B cell (primary cell): Measurements from ENCODE around the gene ZNF831. TPM values are rescaled to one million over a fixed set of nuclear protein-coding genes. Genes with fewer than 3 reads are reported as not detected.

Experiments
- ATAC-seq: fragments of 200-7000 bp; cut with Tn5 transposase; one replicate; pipeline ENCODE4 v1.10.0; 2021; ENCODE audit warnings: low read depth, mild to moderate bottlenecking, moderate number of reproducible peaks, moderate library complexity
- CTCF ChIA-PET: fragments of 350-600 bp; sonication (Branson Sonifier 250); formaldehyde crosslinking; loops from one replicate; lab custom pipeline; 2021; ENCODE audit warnings: antibody characterized with exemption, inconsistent platforms; lab: Charles Lee
- POLR2A ChIA-PET: fragments of 350-600 bp; sonication (Branson Sonifier 250); formaldehyde crosslinking; loops from one replicate; lab custom pipeline; 2021; ENCODE audit warnings: antibody characterized with exemption; lab: Charles Lee
- DNase-seq: peaks from one replicate; pipeline ENCODE4 v3.0.0; 2013
- H2AFZ ChIP-seq: 2 replicates; pipeline ENCODE4 v1.6.1; 2012; ENCODE audit warnings: mild to moderate bottlenecking, low read depth, low read length; ENCODE audit not compliant: insufficient read depth, poor library complexity, severe bottlenecking
- H3K27ac ChIP-seq, 2 donors: 1 replicate in 1 of 2; 2 replicates in 1 of 2; pipeline ENCODE4 v1.5.1; 2012 to 2013; ENCODE audit warnings: low read length in 2 of 2, mild to moderate bottlenecking in 2 of 2, moderate library complexity in 1 of 2
- H3K27me3 ChIP-seq, 4 experiments: fragments of 200-600 bp in 1 of 4; sonication (generic) in 1 of 4; replicated peaks in 1 of 4; 1 replicate in 2 of 4; 2 replicates in 2 of 4; pipeline versions ENCODE4 v1.6.1 to v1.7.0; 2013 to 2016; ENCODE audit warnings: low read length in 3 of 4, mild to moderate bottlenecking in 2 of 4, mixed read lengths in 1 of 4, moderate library complexity in 1 of 4; ENCODE audit not compliant: insufficient read depth in 4 of 4, control insufficient read depth in 3 of 4; ENCODE audit errors: control extremely low read depth in 1 of 4
- H3K36me3 ChIP-seq, 2 experiments: replicated peaks in 1 of 2; 1 replicate in 1 of 2; 2 replicates in 1 of 2; pipeline versions ENCODE4 v1.6.1 to v1.7.1; 2013; ENCODE audit warnings: low read length in 1 of 2; ENCODE audit not compliant: insufficient read depth in 2 of 2, control insufficient read depth in 1 of 2; ENCODE audit errors: control extremely low read depth in 1 of 2, extremely low read depth in 1 of 2
- H3K4me1 ChIP-seq, 2 donors: fragments of 200-600 bp in 1 of 2; sonication (generic) in 1 of 2; 1 replicate in 1 of 2; 2 replicates in 1 of 2; pipeline versions ENCODE4 v1.5.1 to v1.6.1; 2013 to 2017; ENCODE audit warnings: low read length in 2 of 2; ENCODE audit not compliant: control insufficient read depth in 2 of 2, insufficient read depth in 2 of 2
- H3K4me2 ChIP-seq: replicated peaks from 2 replicates; pipeline ENCODE3; 2012; ENCODE audit warnings: mild to moderate bottlenecking, low read depth, low read length; ENCODE audit not compliant: poor library complexity, severe bottlenecking
- H3K4me3 ChIP-seq, 5 experiments: fragments of 200-600 bp in 1 of 5; sonication (generic) in 1 of 5; 1 replicate in 3 of 5; 2 replicates in 2 of 5; pipeline versions ENCODE4 v1.5.1 to v1.7.0; 2011 to 2016; ENCODE audit warnings: low read length in 4 of 5, mild to moderate bottlenecking in 4 of 5, low read depth in 2 of 5, control low read depth in 1 of 5, moderate library complexity in 1 of 5; ENCODE audit not compliant: insufficient read depth in 1 of 5; ENCODE audit errors: control extremely low read depth in 1 of 5, extremely low read depth in 1 of 5
- H3K79me2 ChIP-seq: fragments of 200-600 bp; sonication (generic); one replicate; pipeline ENCODE4 v1.6.0; 2016; ENCODE audit warnings: low read length; ENCODE audit not compliant: control insufficient read depth, insufficient read depth
- H3K9ac ChIP-seq: fragments of 200-600 bp; sonication (generic); 2 replicates; pipeline ENCODE4 v1.6.1; 2017; ENCODE audit warnings: mild to moderate bottlenecking, low read length, moderate library complexity
- H3K9me3 ChIP-seq, 3 donors: one replicate each; pipeline versions ENCODE4 v1.6.1 to v1.7.1; 2013; ENCODE audit warnings: low read length in 2 of 3; ENCODE audit not compliant: control insufficient read depth in 2 of 3, insufficient read depth in 1 of 3; ENCODE audit errors: control extremely low read depth in 1 of 3
- H4K20me1 ChIP-seq: 2 replicates; pipeline ENCODE4 v1.6.0; 2012; ENCODE audit warnings: mild to moderate bottlenecking, low read length; ENCODE audit not compliant: insufficient read depth, control insufficient read depth, poor library complexity, severe bottlenecking
- H3K27ac Mint-ChIP-seq: one replicate; pipeline ENCODE4 v1.8.0; 2021; ENCODE audit warnings: mixed read lengths
- H3K27me3 Mint-ChIP-seq: one replicate; pipeline ENCODE4 v1.8.0; 2021; ENCODE audit warnings: mixed read lengths
- H3K4me1 Mint-ChIP-seq: one replicate; pipeline ENCODE4 v1.8.0; 2021; ENCODE audit warnings: mixed read lengths
- H3K4me3 Mint-ChIP-seq: one replicate; pipeline ENCODE4 v1.8.0; 2021; ENCODE audit warnings: mixed read lengths
- H3K9me3 Mint-ChIP-seq: one replicate; pipeline ENCODE4 v1.8.0; 2022; ENCODE audit warnings: mixed read lengths; ENCODE audit not compliant: insufficient read depth
- CTCF ChIP-seq: fragments of 200-600 bp; IDR thresholded peaks from one replicate; pipeline ENCODE4 v1.8.0; 2022; ENCODE audit warnings: antibody characterized with exemption, mild to moderate bottlenecking
- EZH2 ChIP-seq: IDR thresholded peaks from 2 replicates; pipeline ENCODE4 v1.6.1; 2012; ENCODE audit warnings: borderline replicate concordance, low read depth, mild to moderate bottlenecking, moderate library complexity, low read length; ENCODE audit not compliant: insufficient read depth, poor library complexity, severe bottlenecking
- WGBS: methylation state at CpG from one replicate; pipeline ENCODE4 v1.1.5; 2013; ENCODE audit warnings: missing lambda C conversion rate; ENCODE audit not compliant: insufficient coverage; 5-methylcytosine and 5-hydroxymethylcytosine counted together
- intact Hi-C: fragments of 100-400 bp; cut with micrococcal nuclease; formaldehyde crosslinking; loops from one replicate; pipeline ENCODE4 v1.10.0; 2022
- polyA plus RNA-seq: library from polyadenylated mRNA; depleted of rRNA; stranded (reverse); fragments of >200 nt; gene quantifications from 2 replicates; pipeline ENCODE4 v1.2.3, GENCODE V29; 2012
- total RNA-seq, 2 donors: library from RNA; stranded (reverse); fragments of 120-200 nt in 1 of 2; gene quantifications; 1 replicate in 1 of 2; 2 replicates in 1 of 2; pipeline versions ENCODE4 v1.2.3 to v1.2.4, GENCODE V29; 2013 to 2022

Gene ZNF831
- total and polyA plus RNA-seq, 2 donors (not counting 1 experiment from before 2014, with no cell fraction given) = 1.7 to 14.1 TPM

DNA sequence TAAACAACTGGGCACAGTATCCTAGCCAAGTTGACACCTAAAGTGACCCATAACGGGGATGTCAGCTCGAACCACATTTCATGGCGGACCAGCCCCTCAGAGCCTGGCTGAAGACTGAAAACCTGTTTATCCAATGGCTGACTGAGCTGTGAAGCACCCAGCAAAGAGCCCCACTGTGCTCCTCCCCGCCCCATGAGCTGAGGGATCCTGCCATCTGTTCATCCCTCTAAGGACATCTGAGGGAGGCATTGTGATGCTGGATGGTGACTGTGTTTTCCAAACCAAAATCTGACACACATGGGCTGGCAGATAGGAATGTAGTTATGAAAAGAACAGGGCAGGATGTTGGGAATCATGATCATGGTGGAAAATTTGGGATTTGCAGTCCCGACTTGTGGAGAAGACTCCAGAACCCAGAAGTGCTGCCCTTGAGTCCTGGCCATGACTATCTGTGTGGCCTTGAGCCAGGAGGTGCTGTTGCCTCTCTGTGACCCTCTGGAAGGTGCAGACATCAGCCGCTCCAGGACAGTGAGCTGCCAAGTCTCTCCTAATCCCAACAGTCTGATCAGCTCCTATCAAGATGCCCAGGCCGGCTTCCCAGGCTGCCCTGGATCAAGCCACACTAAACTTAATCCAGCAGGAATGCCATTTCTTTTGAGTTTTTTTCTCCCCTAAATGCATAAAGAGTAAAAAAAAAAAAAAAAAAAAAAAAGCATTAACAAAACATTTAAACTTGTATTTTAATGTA, 142.5 kb downstream of the ZNF831 start:
- CTCF ChIA-PET = no interaction called here
- Histone ChIP-seq H3K9me3 (peaks cover 0 to 3% (median 0%) of the 10 kb centered on the region in 3 donors), H3K4me3 (no peak overlapping the region), H3K9ac (no peak overlapping the region), H3K4me2 (no peak overlapping the region), H2AFZ (no peak overlapping the region), H3K27me3 (peaks cover 0 to 12% (median 2%) of the 10 kb centered on the region in 4 experiments), H3K27ac (no peak overlapping the region), H3K79me2 (no peaks in the 10 kb centered on the region), H3K36me3 (no peaks in the 10 kb centered on the region), H4K20me1 (no peaks in the 10 kb centered on the region), H3K4me1 (no peaks in the 10 kb centered on the region)
- Mint-ChIP-seq H3K27ac (no peak overlapping the region), H3K4me3 (no peak overlapping the region), H3K4me1 (no peaks in the 10 kb centered on the region), H3K27me3 (peaks cover 45% of the 10 kb centered on the region), H3K9me3 (no peaks in the 10 kb centered on the region)
- DNase-seq = no peak
- TF ChIP-seq CTCF = no peak
- TF ChIP-seq EZH2 = no peak
- intact Hi-C loops = no loop called here
- 91% methylated on average over 5 of the region's 7 CpGs for WGBS
- POLR2A ChIA-PET = no interaction called here
- no peak for ATAC-seq

DNA sequence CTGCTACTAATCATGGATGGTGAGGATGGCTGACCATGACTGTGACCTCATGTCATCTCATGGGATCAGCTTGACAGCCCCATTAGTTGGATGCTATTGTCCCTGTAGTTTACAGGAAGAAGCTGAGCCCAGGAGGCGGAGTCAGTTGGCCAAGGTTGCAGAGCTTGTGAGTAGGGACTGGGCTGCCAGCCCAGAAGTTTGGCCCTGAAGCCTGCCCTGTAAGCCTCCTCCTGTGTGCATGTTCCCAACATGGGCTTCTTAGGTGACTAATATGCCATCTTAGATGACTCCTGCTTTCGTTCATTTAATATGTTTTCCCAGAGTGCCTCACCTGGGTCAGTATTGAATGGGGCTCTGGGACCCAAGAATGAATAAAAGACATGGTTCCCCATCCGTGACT, 143.6 kb downstream of the ZNF831 start:
- TF ChIP-seq EZH2 = no peak
- Histone ChIP-seq H3K4me2 (no peak overlapping the region), H3K4me1 (no peaks in the 10 kb centered on the region), H3K9me3 (peaks cover 0 to 3% (median 0%) of the 10 kb centered on the region in 3 donors), H3K27me3 (peaks cover 0 to 3% (median 0%) of the 10 kb centered on the region in 4 experiments), H4K20me1 (no peaks in the 10 kb centered on the region), H2AFZ (no peak overlapping the region), H3K9ac (no peak overlapping the region), H3K27ac (no peak overlapping the region), H3K79me2 (no peaks in the 10 kb centered on the region), H3K36me3 (no peaks in the 10 kb centered on the region), H3K4me3 (no peak overlapping the region)
- intact Hi-C loops = no loop called here
- Mint-ChIP-seq H3K4me1 (no peaks in the 10 kb centered on the region), H3K9me3 (no peaks in the 10 kb centered on the region), H3K4me3 (no peak overlapping the region), H3K27ac (no peak overlapping the region), H3K27me3 (peaks cover 40% of the 10 kb centered on the region)
- ATAC-seq (no peak), DNase-seq (no peak)
- ChIA-PET CTCF (no interaction called here), POLR2A (no interaction called here)
- 95% methylated on average over 2 of the region's 3 CpGs for WGBS

Other genes with a start within 250 kb of the ZNF831 start
- gene NELFCD, start 182.6 kb upstream of the ZNF831 start, total RNA-seq = 107 and 108 TPM in 2 replicates
- 80.2 and 128 TPM in 2 replicates for gene NELFCD, start 182.6 kb upstream of the ZNF831 start, polyA plus RNA-seq
- 319 and 322 TPM in 2 replicates for gene CTSZ, start 156.6 kb upstream of the ZNF831 start, total RNA-seq
- 258 and 285 TPM in 2 replicates for gene CTSZ, start 156.6 kb upstream of the ZNF831 start, polyA plus RNA-seq
- gene TUBB1, start 144.4 kb upstream of the ZNF831 start, total RNA-seq = 0.15 and 0.22 TPM in 2 replicates
- gene TUBB1, start 144.4 kb upstream of the ZNF831 start, polyA plus RNA-seq = 0.43 and 2.0 TPM in 2 replicates
- gene ATP5F1E, start 131.5 kb upstream of the ZNF831 start, total RNA-seq = 51.0 and 55.0 TPM in 2 replicates
- 22.2 and 23.8 TPM in 2 replicates for gene ATP5F1E, start 131.5 kb upstream of the ZNF831 start, polyA plus RNA-seq
- 44.5 and 46.8 TPM in 2 replicates for gene PRELID3B, start 121.0 kb upstream of the ZNF831 start, total RNA-seq
- 24.1 and 28.6 TPM in 2 replicates for gene PRELID3B, start 121.0 kb upstream of the ZNF831 start, polyA plus RNA-seq
- not detected in 2 replicates for gene EDN3, start 136.8 kb downstream of the ZNF831 start, total RNA-seq
- 0.04 TPM in 2 replicates for gene EDN3, start 136.8 kb downstream of the ZNF831 start, polyA plus RNA-seq